ENCODE results near the gene CHURC1. TPM values are rescaled to one million over a fixed set of nuclear protein-coding genes. Genes with fewer than 3 reads are reported as not detected.

Gene CHURC1
- total RNA-seq, 1 experiment from 2014 or later, result 48.5 TPM

GRCh38 chr14:64970041-64970440 lies 55.8 kb downstream of the CHURC1 start:
- TF ChIP-seq, protein P1, sequence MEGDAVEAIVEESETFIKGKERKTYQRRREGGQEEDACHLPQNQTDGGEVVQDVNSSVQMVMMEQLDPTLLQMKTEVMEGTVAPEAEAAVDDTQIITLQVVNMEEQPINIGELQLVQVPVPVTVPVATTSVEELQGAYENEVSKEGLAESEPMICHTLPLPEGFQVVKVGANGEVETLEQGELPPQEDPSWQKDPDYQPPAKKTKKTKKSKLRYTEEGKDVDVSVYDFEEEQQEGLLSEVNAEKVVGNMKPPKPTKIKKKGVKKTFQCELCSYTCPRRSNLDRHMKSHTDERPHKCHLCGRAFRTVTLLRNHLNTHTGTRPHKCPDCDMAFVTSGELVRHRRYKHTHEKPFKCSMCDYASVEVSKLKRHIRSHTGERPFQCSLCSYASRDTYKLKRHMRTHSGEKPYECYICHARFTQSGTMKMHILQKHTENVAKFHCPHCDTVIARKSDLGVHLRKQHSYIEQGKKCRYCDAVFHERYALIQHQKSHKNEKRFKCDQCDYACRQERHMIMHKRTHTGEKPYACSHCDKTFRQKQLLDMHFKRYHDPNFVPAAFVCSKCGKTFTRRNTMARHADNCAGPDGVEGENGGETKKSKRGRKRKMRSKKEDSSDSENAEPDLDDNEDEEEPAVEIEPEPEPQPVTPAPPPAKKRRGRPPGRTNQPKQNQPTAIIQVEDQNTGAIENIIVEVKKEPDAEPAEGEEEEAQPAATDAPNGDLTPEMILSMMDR (IDR thresholded peaks at IDR 0.05; ENCODE audit: unreplicated experiment), result no peak
- H3K4me1 Mint-ChIP-seq (ENCODE audit: low read depth, unreplicated experiment), result peaks cover 52% of the 10 kb centered on the region
- intact Hi-C loops (cut with micrococcal nuclease; ENCODE audit: unreplicated experiment), result no loop called here
- peaks cover 25% of the 10 kb centered on the region for H3K36me3 Mint-ChIP-seq (ENCODE audit: insufficient read depth, unreplicated experiment)
- no TSS peak for BruUV-seq (replicated peaks)
- H3K4me3 Mint-ChIP-seq (ENCODE audit: low read depth, unreplicated experiment), result no peak overlapping the region
- no peaks in the 10 kb centered on the region for H3K9me3 Mint-ChIP-seq (ENCODE audit: low read depth, unreplicated experiment)
- H3K27ac Mint-ChIP-seq (ENCODE audit: unreplicated experiment), result no peak overlapping the region
- CTCF ChIA-PET, result no interaction called here
- no peaks in the 10 kb centered on the region for H3K27me3 Mint-ChIP-seq (ENCODE audit: unreplicated experiment)
- DNase-seq, result no peak

DNA sequence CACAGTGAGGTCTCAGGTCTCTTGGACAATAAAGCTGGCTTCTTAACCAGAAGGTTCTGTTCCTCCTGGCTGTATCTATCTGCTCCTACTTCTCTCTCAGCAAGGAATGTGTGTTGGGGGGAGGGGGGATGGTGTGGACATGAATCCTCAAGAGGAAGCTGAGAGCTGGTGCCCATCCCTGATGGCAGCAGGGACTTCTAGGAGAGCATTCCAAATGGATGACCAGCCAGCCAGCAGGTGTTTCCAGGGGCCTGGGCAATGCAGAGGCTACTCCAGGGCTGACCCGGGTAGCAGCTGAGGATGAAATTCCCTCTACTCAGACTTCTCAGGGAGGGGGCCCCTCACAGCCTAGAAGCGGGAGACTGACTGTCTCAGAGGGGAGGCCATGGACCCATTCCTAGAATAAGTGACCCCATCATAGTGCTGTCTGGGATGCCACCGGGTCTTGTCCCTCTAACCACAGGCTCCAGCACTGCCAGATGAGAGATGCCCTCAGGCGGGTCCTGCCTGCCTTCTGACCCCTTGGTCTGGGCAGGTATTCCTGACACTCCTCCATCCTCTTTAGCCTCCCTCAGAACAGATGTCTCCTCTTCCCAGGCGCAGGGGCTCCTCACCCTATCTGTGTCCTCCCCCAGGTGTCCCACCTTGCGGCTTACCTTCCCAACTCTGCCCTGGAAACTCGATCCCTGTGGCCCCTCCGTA lies 56.7 kb downstream of the CHURC1 start:
- no peaks in the 10 kb centered on the region for H3K27me3 Mint-ChIP-seq (ENCODE audit: unreplicated experiment)
- H3K9me3 Mint-ChIP-seq (ENCODE audit: low read depth, unreplicated experiment), result no peaks in the 10 kb centered on the region
- intact Hi-C loops (cut with micrococcal nuclease; ENCODE audit: unreplicated experiment), result no loop called here
- no peak overlapping the region for H3K27ac Mint-ChIP-seq (ENCODE audit: unreplicated experiment)
- peak overlapping the region; percentile 72 for H3K4me3 Mint-ChIP-seq (ENCODE audit: low read depth, unreplicated experiment)
- BruUV-seq (replicated peaks), result no TSS peak
- CTCF ChIA-PET, result interaction anchor here (0.9 kb wide), 1 partner anchor 24 kb away, joined by 3 read pairs; no protein-coding TSS in a partner anchor
- H3K36me3 Mint-ChIP-seq (ENCODE audit: insufficient read depth, unreplicated experiment), result peaks cover 25% of the 10 kb centered on the region
- no peak for DNase-seq
- TF ChIP-seq, protein P1 (IDR thresholded peaks at IDR 0.05; ENCODE audit: unreplicated experiment), result no peak
- H3K4me1 Mint-ChIP-seq (ENCODE audit: low read depth, unreplicated experiment), result peaks cover 43% of the 10 kb centered on the region

- intact Hi-C loops (cut with micrococcal nuclease; ENCODE audit: unreplicated experiment), result no loop called here
- Mint-ChIP-seq H3K4me1 (ENCODE audit: low read depth, unreplicated experiment) (peaks cover 41% of the 10 kb centered on the region), H3K36me3 (ENCODE audit: insufficient read depth, unreplicated experiment) (peaks cover 25% of the 10 kb centered on the region), H3K4me3 (ENCODE audit: low read depth, unreplicated experiment) (peak overlapping the region; percentile 72), H3K27me3 (ENCODE audit: unreplicated experiment) (no peaks in the 10 kb centered on the region), H3K27ac (ENCODE audit: unreplicated experiment) (no peak overlapping the region), H3K9me3 (ENCODE audit: low read depth, unreplicated experiment) (no peaks in the 10 kb centered on the region)
- no TSS peak for BruUV-seq (replicated peaks)
- DNase-seq, result no peak
- CTCF ChIA-PET, result interaction anchor here (0.5 to 0.9 kb wide), 2 partner anchors 8 to 23 kb away, joined by 3 to 4 read pairs; no protein-coding TSS in a partner anchor
- TF ChIP-seq, protein P1 (IDR thresholded peaks at IDR 0.05; ENCODE audit: unreplicated experiment), result no peak
These were observed 57.3 kb downstream of the CHURC1 start for GRCh38 chr14:64971491-64971942.

- H3K9me3 Mint-ChIP-seq (ENCODE audit: low read depth, unreplicated experiment), result no peaks in the 10 kb centered on the region
- CTCF ChIA-PET, result interaction anchor here (0.5 to 0.9 kb wide), 2 partner anchors 9 to 23 kb away, joined by 3 to 4 read pairs; no protein-coding TSS in a partner anchor
- peak within 1 kb of the TSS; percentile 67 for H3K27ac Mint-ChIP-seq (ENCODE audit: unreplicated experiment)
- H3K4me1 Mint-ChIP-seq (ENCODE audit: low read depth, unreplicated experiment), result peaks cover 34% of the 10 kb centered on the region
- BruUV-seq (replicated peaks), result no TSS peak
- TF ChIP-seq, protein P1 (IDR thresholded peaks at IDR 0.05; ENCODE audit: unreplicated experiment), result no peak
- peaks cover 20% of the 10 kb centered on the region for H3K36me3 Mint-ChIP-seq (ENCODE audit: insufficient read depth, unreplicated experiment)
- DNase-seq, result peak; percentile 45
- intact Hi-C loops (cut with micrococcal nuclease; ENCODE audit: unreplicated experiment), result no loop called here
- no peaks in the 10 kb centered on the region for H3K27me3 Mint-ChIP-seq (ENCODE audit: unreplicated experiment)
- peak within 1 kb of the TSS; percentile 72 for H3K4me3 Mint-ChIP-seq (ENCODE audit: low read depth, unreplicated experiment)
These were observed 57.9 kb downstream of the CHURC1 start, which contains the start of gene RAB15 for GRCh38 chr14:64971943-64972791. Gene RAB15, minus strand, starts transcription at chr14:64972336. Its CDS starts 260 bp downstream, at chr14:64972076.
